Kidney (tissue), 14 donors: ENCODE results near the gene PLEKHM2. TPM values are rescaled to one million over a fixed set of nuclear protein-coding genes. Genes with fewer than 3 reads are reported as not detected.

ENCODE experiments used
- DNase-seq, 5 donors: peaks; one replicate each; pipeline ENCODE4 v3.0.0-alpha.2; 2013 to 2020
- FAIRE-seq: peaks from 2 replicates; lab custom pipeline; 2012; peaks lifted over from hg19 to GRCh38; lab: Jason Lieb, UNC
- H3K27ac ChIP-seq, 2 donors: one replicate each; pipeline ENCODE4 v1.7.0; 2013; ENCODE audit warnings: low read depth in 2 of 2, low read length in 2 of 2, inconsistent platforms in 1 of 2
- H3K27me3 ChIP-seq: one replicate; pipeline ENCODE4 v1.7.1; 2013; ENCODE audit warnings: low read length, inconsistent platforms; ENCODE audit not compliant: control insufficient read depth, insufficient read depth
- H3K36me3 ChIP-seq, 3 donors: one replicate each; pipeline versions ENCODE4 v1.7.0 to v1.7.1; 2013; ENCODE audit warnings: low read length in 3 of 3, control low read depth in 1 of 3, inconsistent platforms in 1 of 3; ENCODE audit not compliant: insufficient read depth in 3 of 3, control insufficient read depth in 2 of 3
- H3K4me1 ChIP-seq, 3 donors: one replicate each; pipeline versions ENCODE4 v1.7.0 to v1.7.1; 2013; ENCODE audit warnings: low read length in 3 of 3, inconsistent platforms in 1 of 3, low read depth in 1 of 3; ENCODE audit not compliant: control insufficient read depth in 2 of 3, insufficient read depth in 2 of 3
- H3K4me3 ChIP-seq, 3 donors: one replicate each; pipeline versions ENCODE4 v1.7.0 to v1.8.1; 2013; ENCODE audit warnings: low read length in 3 of 3, control low read depth in 1 of 3, inconsistent platforms in 1 of 3
- H3K9ac ChIP-seq, 3 donors: one replicate each; pipeline versions ENCODE4 v1.7.0 to v1.7.1; 2013; ENCODE audit warnings: low read length in 3 of 3, control low read depth in 1 of 3, inconsistent platforms in 1 of 3
- H3K9me3 ChIP-seq, 3 donors: one replicate each; pipeline versions ENCODE4 v1.7.0 to v1.7.1; 2013; ENCODE audit warnings: low read length in 3 of 3, control low read depth in 1 of 3, inconsistent platforms in 1 of 3; ENCODE audit not compliant: control insufficient read depth in 2 of 3, insufficient read depth in 1 of 3
- intact Hi-C: fragments of 100-400 bp; cut with DNase I; formaldehyde crosslinking; loops from one replicate; pipeline ENCODE4 v1.11.1; 2022
- polyA plus RNA-seq: library from polyadenylated mRNA; stranded (reverse); fragments of 350-450 nt; fragmentation: Illumina TruSeq; extraction: RNeasy Lipid Tissue Mini Kit (QIAGEN cat#74804); gene quantifications from one replicate; pipeline ENCODE4 v1.2.3, GENCODE V29; 2014; ENCODE audit warnings: low read depth, low replicate concordance; ENCODE audit not compliant: insufficient read depth
- total RNA-seq: library from RNA; stranded (reverse); fragmentation: NEBNext Ultra II Directional; extraction: Animal tissue kit (Norgen Biotek cat#: 25700); gene quantifications from one replicate; pipeline ENCODE4 v1.2.1, GENCODE V29; 2021
- TF ChIP-seq, protein P1 (sequence below): IDR thresholded peaks from 3 replicates; pipeline ENCODE4 v1.5.1; 2012; ENCODE audit warnings: mild to moderate bottlenecking, moderate library complexity, borderline replicate concordance; ENCODE audit not compliant: insufficient read depth; ENCODE audit errors: extremely low read depth
- donor health status: control.
- donor health status: control.
- donor health status: control.
- donor health status: control.
- donor health status: control.
- donor health status: DM: yes; HTN: yes; CAD: no.
- donor health status: Normal renal cell carcinoma (clear cell type).

Gene PLEKHM2
- total and polyA plus RNA-seq, 2 donors from 2014 or later, result 21.7 to 65.7 TPM

DNA sequence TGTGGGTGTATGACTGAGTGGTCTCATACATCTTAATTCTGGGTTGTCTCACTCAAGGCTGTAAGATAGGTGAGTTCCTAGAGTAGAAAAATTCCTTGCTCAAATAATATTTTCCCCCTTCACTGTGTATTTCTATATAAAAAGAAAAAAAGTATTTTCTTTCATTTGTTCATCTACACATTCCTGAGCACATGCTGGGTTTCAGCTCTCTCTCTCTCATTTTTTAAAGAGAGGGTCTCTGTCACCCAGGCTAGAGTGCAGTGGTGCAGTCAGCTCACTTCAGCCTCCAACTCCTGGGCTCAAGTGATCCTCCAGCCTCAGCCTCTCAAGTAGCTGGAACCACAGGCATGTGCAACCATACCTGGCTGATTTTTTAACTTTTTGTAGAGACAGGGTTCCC, 44.9 kb upstream of the PLEKHM2 start:
- no peak overlapping the region for H3K27ac ChIP-seq
- no peaks in the 10 kb centered on the region for H3K27me3 ChIP-seq
- H3K9ac ChIP-seq, result no peak overlapping the region
- FAIRE-seq (no peak), DNase-seq (no peak)
- peaks cover 5 to 64% (median 21%) of the 10 kb centered on the region in 3 donors for H3K36me3 ChIP-seq
- no peak overlapping the region for H3K4me3 ChIP-seq
- H3K9me3 ChIP-seq, result no peaks in the 10 kb centered on the region
- TF ChIP-seq, protein P1, sequence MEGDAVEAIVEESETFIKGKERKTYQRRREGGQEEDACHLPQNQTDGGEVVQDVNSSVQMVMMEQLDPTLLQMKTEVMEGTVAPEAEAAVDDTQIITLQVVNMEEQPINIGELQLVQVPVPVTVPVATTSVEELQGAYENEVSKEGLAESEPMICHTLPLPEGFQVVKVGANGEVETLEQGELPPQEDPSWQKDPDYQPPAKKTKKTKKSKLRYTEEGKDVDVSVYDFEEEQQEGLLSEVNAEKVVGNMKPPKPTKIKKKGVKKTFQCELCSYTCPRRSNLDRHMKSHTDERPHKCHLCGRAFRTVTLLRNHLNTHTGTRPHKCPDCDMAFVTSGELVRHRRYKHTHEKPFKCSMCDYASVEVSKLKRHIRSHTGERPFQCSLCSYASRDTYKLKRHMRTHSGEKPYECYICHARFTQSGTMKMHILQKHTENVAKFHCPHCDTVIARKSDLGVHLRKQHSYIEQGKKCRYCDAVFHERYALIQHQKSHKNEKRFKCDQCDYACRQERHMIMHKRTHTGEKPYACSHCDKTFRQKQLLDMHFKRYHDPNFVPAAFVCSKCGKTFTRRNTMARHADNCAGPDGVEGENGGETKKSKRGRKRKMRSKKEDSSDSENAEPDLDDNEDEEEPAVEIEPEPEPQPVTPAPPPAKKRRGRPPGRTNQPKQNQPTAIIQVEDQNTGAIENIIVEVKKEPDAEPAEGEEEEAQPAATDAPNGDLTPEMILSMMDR, result no peak
- H3K4me1 ChIP-seq, result no peaks in the 10 kb centered on the region
- intact Hi-C loops, result no loop called here

DNA sequence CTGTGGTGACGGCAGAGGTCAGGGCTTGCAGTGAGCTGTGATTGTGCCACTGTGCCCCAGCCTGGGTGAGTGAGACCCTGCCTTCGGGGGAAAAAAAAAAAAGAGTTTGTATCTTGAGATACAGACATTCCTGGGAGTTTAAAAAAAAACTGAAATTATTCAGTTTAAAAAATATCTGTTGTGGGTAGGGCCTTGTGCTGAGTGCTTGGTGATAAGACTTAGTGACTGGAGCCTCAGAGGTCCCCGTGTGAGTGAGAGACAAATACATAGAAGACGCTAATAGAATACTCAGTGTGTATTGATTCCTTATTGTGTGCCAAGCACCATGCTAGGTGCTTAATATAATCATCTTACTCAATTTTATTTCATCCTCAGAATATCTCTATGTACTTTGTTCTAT, 44.2 kb upstream of the PLEKHM2 start:
- TF ChIP-seq, protein P1, result no peak
- no peak for FAIRE-seq
- Histone ChIP-seq H3K27ac (no peak overlapping the region), H3K4me3 (no peak overlapping the region), H3K27me3 (no peaks in the 10 kb centered on the region), H3K9ac (no peak overlapping the region), H3K4me1 (no peaks in the 10 kb centered on the region), H3K9me3 (no peaks in the 10 kb centered on the region), H3K36me3 (peaks cover 5 to 59% (median 16%) of the 10 kb centered on the region in 3 donors)
- intact Hi-C loops, result no loop called here
- no peak for DNase-seq

DNA sequence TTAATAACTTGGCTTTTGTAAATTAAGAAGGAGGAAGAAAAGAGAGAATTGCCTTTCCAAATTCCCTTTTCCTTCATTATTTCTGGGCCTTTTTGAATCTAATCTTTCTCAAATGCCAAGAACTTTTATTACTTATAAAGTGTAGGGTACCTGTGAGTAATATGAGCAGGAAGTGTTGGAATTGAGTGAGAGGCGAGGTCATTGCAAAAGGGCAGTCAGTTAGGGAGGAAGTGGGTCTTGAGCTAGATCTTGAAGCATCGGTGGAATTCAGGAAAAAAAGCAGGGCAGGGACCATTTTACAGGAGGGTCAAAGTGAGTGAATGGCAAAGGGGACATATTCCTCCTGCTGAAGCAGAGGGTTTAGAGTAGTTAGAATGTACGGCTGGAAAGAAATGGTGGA, 43.5 kb upstream of the PLEKHM2 start:
- Histone ChIP-seq H3K9ac (no peak overlapping the region), H3K36me3 (peaks cover 5 to 53% (median 16%) of the 10 kb centered on the region in 3 donors), H3K9me3 (no peaks in the 10 kb centered on the region), H3K27me3 (no peaks in the 10 kb centered on the region), H3K4me1 (no peaks in the 10 kb centered on the region), H3K27ac (no peak overlapping the region), H3K4me3 (no peak overlapping the region)
- TF ChIP-seq, protein P1, result no peak
- no peak for FAIRE-seq
- DNase-seq, result no peak
- intact Hi-C loops, result no loop called here

DNA sequence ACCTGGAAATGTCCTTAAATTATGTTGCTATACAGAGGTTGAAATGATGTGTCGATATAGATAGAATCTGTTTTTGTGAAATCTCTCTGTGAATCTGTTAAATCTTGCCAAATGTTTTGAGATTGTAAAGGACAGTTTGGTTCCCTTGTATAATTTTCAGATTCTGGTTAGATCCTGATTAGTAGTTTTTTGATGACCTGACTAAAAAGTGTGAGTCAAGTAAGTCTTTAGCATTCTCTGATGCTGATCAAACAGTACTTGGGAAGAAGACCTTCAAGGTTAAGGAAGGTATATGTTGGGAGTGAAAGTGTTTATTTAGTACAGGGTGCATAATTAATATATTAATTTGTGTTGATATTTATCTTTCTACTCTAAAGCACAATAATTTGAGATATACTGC, 34.2 kb upstream of the PLEKHM2 start:
- H3K4me1 ChIP-seq, result no peaks in the 10 kb centered on the region
- no peak overlapping the region for H3K4me3 ChIP-seq
- intact Hi-C loops, result no loop called here
- TF ChIP-seq, protein P1, result no peak
- peaks cover 5 to 22% (median 9%) of the 10 kb centered on the region in 3 donors for H3K36me3 ChIP-seq
- H3K27ac ChIP-seq, result no peak overlapping the region
- H3K9ac ChIP-seq, result no peak overlapping the region
- DNase-seq (no peak), FAIRE-seq (no peak)
- no peaks in the 10 kb centered on the region for H3K27me3 ChIP-seq
- no peaks in the 10 kb centered on the region for H3K9me3 ChIP-seq
